ES-I3 (cell line): ENCODE data around the gene TRAF2.
"Not testable (repeated sequence)": the region's sequence is repeated elsewhere in the genome, so short reads cannot be mapped to it uniquely, and the experiment has no call there.

Experiments used
- H3K36me3 ChIP-seq: 2 replicates; pipeline ENCODE4 v1.6.1; 2013; ENCODE audit warnings: mild to moderate bottlenecking, low read length, control low read depth, moderate library complexity; ENCODE audit not compliant: insufficient read depth
- H3K4me1 ChIP-seq: 2 replicates; pipeline ENCODE4 v1.6.1; 2013; ENCODE audit warnings: mild to moderate bottlenecking, control low read depth, low read length; ENCODE audit not compliant: insufficient read depth
- H3K9ac ChIP-seq: 2 replicates; pipeline ENCODE4 v1.6.1; 2013; ENCODE audit warnings: low read depth, mild to moderate bottlenecking, low read length, moderate library complexity
- H3K9me3 ChIP-seq: 2 replicates; pipeline ENCODE4 v1.6.1; 2013; ENCODE audit warnings: mild to moderate bottlenecking, low read length, moderate library complexity; ENCODE audit not compliant: control insufficient read depth, insufficient read depth

The TRAF2 gene, protein sequence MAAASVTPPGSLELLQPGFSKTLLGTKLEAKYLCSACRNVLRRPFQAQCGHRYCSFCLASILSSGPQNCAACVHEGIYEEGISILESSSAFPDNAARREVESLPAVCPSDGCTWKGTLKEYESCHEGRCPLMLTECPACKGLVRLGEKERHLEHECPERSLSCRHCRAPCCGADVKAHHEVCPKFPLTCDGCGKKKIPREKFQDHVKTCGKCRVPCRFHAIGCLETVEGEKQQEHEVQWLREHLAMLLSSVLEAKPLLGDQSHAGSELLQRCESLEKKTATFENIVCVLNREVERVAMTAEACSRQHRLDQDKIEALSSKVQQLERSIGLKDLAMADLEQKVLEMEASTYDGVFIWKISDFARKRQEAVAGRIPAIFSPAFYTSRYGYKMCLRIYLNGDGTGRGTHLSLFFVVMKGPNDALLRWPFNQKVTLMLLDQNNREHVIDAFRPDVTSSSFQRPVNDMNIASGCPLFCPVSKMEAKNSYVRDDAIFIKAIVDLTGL

DNA sequence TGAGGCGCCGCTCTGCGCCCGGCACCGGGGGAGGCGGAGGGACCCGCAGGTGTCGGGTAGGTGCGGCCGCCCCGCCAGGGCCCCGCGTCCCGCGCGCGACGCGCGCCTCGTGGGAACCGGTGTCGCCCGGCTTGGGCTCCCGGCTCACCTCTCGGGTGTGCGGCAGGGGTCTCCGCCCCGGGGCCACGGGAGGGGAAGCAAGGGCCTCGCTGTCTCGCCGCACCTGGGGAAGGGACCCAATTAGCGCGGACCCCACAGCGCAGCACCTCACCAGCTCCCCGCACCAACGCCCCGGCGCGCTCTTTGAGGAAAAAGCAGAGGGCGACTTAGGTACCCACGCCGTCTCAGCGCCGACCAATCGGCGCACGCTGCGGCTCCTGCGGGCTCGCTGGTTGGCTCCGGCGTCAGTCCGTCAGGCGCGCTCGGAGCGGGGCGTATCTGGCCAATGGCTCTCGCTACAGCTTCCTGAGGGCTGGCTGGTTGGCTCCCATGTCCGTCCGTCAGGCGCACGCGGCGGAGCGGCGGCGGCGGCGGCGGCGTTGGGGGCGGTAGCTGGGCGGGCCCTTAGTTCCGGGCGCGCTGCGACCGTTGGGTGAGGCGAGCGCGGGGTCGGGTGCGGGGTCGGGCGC, at the start of gene TRAF2:
TSS of gene TRAF2 (plus strand) at position 567 of the 629 bp plus-strand sequence. CDS start 12,225 bp downstream, outside the sequence.
- Histone ChIP-seq H3K4me1 (peaks cover 12% of the 10 kb centered on the region; the same call in 1 of the 2 replicates), H3K9ac (peak within 1 kb of the TSS; percentile 69), H3K36me3 (no peaks in the 10 kb centered on the region), H3K9me3 (no peaks in the 10 kb centered on the region)

DNA sequence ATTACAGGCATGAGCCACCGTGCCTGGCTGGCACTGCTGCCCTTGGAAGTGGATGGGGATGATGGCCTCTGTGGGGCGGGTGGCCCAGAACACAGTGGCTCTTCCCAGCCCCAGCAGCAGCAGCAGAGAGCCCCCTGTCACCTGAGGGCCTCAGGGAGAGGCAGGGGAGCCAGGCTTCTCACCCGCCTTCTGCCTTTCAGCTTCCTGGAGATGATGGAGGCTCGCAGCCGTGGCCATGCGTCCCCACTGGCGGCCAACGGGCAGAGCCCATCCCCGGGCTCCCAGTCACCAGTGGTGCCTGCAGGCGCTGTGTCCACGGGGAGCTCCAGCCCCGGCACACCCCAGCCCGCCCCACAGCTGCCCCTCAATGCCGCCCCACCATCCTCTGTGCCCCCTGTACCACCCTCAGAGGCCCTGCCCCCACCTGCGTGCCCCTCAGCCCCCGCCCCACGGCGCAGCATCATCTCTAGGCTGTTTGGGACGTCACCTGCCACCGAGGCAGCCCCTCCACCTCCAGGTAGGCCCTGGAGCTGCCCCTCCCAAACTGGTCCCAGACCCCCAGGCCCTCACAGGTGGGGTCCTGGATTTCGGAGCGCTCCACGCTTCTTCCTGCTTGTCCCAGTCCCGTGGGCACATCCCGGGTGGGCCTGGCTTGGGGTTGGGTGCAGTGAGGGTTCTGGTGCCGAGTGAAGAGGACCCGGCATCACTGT, 49.0 kb upstream of the TRAF2 start:
- no peak overlapping the region for H3K9ac ChIP-seq
- peaks cover 8% of the 10 kb centered on the region; the same call in 1 of the 2 replicates for H3K4me1 ChIP-seq
- no peaks in the 10 kb centered on the region for H3K9me3 ChIP-seq
- no peaks in the 10 kb centered on the region for H3K36me3 ChIP-seq

DNA sequence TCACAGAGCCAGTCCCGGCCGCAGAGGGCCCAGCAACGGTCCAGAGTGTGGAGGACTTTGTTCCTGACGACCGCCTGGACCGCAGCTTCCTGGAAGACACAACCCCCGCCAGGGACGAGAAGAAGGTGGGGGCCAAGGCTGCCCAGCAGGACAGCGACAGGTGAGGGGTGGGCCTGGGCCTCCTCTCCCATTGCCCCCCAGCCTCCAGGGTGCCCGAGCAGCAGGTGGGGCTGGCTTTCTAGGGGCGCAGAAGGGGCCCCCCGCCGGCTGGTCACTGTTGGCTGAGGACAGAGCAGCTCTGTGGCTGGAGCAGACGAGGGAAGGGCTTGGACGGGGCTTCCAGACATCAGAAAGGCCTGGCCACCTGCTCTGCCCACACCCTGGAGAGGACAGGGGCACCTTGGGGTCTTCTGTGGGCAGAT, 48.4 kb upstream of the TRAF2 start:
- not testable (repeated sequence) for H3K4me1 ChIP-seq, H3K9ac ChIP-seq, H3K9me3 ChIP-seq, H3K36me3 ChIP-seq

DNA sequence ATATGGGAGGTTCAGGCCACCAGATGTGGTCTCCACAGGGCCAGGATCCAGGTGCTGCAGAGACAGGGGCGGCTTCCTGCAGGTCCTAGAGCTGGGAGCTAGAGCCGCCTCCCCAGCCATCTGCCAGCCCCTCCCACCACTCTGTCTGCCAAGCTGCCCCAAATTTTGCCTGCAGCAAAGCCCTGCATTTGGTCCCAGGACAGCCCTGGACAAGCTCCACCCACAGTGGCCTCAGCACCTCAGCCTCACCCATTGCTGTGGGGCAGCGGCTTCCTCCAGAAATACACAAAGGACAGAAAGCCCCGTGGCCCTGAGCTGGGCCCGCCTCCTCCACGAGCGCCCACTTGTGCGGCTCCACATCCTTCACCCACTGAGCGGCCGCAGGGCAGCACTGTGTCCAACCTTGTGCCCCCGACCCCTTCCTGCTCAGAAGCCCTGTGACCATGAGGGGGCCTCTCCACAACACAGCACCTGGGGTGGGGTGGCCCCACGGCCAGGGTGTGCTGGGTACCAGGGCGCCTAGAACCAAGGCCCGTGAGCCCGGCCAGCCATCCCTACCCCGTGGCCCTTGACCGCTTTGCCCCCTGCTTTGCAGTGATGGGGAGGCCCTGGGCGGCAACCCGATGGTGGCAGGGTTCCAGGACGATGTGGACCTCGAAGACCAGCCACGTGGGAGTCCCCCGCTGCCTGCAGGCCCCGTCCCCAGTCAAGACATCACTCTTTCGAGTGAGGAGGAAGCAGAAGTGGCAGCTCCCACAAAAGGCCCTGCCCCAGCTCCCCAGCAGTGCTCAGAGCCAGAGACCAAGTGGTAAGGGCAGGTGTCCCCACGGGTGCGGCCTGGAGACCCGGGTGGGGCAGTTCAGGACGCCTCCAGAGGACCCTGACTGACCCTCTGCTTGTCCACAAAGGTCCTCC, 47.7 kb upstream of the TRAF2 start:
- Histone ChIP-seq H3K36me3 (no peaks in the 10 kb centered on the region), H3K4me1 (peaks cover 8% of the 10 kb centered on the region; the same call in 1 of the 2 replicates)

DNA sequence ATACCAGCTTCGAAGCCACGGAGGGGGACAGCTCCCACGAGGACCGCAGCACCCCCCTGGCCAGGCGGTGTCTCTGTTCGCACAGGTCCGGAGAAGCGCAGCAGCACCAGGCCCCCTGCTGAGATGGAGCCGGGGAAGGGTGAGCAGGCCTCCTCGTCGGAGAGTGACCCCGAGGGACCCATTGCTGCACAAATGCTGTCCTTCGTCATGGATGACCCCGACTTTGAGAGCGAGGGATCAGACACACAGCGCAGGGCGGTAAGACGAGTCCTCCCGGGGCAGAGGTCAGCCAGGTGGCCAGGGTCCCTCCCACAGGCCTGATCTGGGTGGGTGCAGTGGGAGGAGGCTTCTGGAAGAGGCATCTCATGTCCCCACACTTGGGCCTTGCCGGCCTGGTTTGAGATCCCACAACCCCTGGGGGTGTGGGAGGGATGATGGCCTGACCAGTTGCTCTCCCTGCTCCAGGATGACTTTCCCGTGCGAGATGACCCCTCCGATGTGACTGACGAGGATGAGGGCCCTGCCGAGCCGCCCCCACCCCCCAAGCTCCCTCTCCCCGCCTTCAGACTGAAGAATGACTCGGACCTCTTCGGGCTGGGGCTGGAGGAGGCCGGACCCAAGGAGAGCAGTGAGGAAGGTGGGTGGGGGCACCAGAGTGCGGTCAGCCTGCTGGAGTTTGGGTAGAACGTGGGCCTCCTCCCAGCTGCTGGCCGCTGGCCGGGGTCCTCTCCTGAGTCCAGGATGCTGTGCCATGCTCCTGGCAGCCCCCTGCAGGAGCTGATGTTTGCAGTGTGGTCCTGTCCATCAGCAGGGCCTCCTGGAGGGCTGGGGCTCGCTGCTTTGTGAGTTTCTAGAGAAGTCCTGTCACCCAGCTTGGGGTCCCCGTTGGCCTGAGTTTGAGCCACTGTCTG, 46.8 kb upstream of the TRAF2 start:
- no peaks in the 10 kb centered on the region for H3K36me3 ChIP-seq

More for the DNA sequence above, 47.7 kb upstream of the TRAF2 start:
- no peak overlapping the region for H3K9ac ChIP-seq
- H3K9me3 ChIP-seq, result no peaks in the 10 kb centered on the region

DNA sequence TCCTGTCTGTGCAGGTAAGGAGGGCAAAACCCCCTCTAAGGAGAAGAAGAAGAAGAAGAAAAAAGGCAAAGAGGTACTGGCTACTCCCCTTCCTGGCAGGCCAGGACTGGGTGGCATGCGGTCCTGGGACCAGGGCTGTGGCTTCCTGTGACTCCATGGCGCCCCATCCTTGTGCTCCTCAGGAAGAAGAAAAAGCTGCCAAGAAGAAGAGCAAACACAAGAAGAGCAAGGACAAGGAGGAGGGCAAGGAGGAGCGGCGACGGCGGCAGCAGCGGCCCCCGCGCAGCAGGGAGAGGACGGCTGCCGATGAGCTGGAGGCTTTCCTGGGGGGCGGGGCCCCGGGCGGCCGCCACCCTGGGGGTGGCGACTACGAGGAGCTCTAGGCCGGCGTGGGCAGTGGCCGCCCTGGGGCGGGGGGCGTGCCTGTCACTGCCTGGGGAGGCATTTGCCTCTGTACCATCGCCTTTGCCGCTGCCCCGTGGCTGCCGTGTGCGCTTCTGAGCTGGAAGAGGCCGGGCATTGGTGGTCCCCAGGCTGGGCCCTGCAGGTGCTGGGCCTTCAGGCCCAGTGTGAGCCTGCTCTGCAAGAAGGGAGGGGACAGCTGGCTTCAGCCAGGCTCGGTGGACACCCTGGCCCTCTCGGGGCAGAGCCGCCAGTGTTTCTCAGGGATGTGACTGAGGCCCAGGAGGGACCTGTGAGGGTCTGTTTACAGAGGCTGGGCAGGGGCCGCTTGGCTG, 46.0 kb upstream of the TRAF2 start:
- Histone ChIP-seq H3K4me1 (peaks cover 8% of the 10 kb centered on the region; the same call in 1 of the 2 replicates), H3K9ac (no peak overlapping the region), H3K36me3 (no peaks in the 10 kb centered on the region), H3K9me3 (no peaks in the 10 kb centered on the region)

More for the DNA sequence above, 46.8 kb upstream of the TRAF2 start:
- Histone ChIP-seq H3K4me1 (peaks cover 8% of the 10 kb centered on the region; the same call in 1 of the 2 replicates), H3K9me3 (no peaks in the 10 kb centered on the region), H3K9ac (no peak overlapping the region)

DNA sequence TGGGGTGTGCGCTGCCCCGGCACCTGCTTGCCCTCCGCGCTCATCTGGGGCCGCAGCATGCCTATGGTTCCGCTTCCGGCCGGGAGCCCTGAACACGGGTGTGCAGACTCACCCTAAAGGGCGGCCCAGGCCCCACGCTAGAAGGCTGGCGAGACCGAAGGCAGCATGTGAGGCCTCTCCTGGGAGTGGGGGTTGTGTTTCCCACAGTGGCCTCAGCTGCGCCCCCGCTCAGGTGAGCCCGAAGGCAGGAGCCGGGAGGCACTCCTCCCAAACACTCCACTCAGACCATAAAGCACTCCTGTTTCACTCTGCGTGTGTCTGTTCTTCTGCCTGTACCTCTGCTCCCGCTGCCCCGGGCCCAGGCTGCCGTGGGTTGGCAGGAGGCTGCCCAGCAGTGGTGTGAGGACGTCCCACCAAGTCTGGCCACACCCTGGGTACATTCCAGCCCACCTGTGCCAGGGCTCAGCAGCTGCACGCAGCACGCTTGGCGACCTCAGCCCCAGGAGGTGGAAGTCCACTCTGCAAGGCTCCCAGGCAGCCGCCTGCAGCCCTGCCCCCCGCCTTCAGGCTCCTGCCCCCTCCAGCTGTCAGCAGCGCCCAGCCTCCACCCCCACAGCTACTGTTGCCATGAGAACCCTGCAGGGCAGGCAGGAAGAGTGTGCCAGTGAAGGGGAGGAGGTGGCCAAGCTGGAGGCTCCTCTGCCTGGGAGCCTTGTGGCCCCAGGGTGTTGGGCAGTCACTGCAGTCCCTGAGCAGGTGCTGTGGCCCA, 45.3 kb upstream of the TRAF2 start:
- H3K9me3 ChIP-seq, result no peaks in the 10 kb centered on the region
- H3K4me1 ChIP-seq, result peaks cover 8% of the 10 kb centered on the region; the same call in 1 of the 2 replicates
- no peaks in the 10 kb centered on the region for H3K36me3 ChIP-seq
- H3K9ac ChIP-seq, result no peak overlapping the region

DNA sequence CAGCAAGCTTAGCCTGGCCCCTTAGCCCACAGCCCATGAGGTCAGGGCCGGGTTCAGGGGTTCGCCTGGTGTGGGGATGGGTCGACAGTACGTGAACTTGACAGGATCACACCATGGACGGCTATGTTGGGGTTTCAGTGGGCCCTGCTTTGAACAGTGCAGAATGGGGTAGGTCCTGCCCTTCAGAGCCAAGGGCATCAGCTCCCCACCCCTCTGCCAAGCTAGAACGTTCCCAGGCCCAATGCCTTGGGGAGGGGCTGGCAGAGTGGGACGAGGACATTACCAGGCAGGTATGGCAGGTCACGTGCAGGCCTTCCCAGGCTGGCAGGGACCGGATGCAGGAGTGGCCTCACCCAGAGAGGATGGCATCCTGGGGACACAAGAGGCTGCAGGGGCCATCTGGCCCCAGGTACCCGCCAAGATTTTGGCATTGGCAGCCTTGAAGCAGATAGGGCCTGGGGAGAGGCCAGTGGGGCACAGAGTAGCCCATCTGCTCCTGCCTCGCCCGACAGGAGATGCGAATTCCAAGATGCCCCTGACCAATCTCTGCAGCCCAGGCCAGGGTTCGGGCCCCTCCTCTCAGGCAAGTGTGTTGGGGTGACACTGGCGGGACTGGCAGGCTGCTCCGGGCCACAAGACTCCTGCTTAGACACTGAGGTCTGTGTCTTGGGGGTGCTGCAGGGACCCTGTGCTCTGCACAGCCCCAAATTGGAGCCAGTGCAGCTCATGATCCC, 44.5 kb upstream of the TRAF2 start:
- H3K9me3 ChIP-seq, H3K9ac ChIP-seq, H3K36me3 ChIP-seq, H3K4me1 ChIP-seq: not testable (repeated sequence)

DNA sequence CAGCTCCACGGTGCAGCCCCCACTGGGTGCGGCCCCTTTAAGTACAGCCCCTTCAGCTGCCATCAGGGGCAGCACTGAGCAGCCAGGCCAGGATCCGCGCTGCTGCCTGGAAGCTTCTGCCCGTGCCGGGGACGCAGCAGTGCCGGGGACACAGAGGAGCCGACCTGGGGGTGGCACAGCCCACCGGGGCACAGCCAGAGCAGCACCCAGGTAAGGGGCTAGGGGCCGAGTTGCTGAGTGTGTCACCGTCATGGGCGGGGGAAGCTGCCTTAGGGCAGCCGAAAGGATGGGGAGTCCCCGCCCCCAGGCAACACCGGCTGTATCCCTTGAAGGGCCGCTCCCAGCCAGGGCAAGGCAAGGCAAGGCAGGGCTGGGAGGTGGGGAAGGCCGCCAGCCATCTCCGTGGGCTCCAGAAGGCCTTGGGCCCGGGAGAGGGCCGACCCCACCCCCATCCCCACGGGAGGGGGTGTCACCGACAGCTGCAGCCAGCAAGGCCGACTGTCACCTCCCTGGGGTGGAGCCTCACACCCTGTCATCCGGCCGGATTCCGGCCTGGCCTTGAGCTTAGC, 43.9 kb upstream of the TRAF2 start, which contains the start of gene AJM1:
TSS of gene AJM1 (plus strand) at position 99 of the 569 bp plus-strand sequence. CDS start 1,937 bp downstream, outside the sequence.
- H3K36me3 ChIP-seq, H3K9ac ChIP-seq, H3K9me3 ChIP-seq, H3K4me1 ChIP-seq: not testable (repeated sequence)

DNA sequence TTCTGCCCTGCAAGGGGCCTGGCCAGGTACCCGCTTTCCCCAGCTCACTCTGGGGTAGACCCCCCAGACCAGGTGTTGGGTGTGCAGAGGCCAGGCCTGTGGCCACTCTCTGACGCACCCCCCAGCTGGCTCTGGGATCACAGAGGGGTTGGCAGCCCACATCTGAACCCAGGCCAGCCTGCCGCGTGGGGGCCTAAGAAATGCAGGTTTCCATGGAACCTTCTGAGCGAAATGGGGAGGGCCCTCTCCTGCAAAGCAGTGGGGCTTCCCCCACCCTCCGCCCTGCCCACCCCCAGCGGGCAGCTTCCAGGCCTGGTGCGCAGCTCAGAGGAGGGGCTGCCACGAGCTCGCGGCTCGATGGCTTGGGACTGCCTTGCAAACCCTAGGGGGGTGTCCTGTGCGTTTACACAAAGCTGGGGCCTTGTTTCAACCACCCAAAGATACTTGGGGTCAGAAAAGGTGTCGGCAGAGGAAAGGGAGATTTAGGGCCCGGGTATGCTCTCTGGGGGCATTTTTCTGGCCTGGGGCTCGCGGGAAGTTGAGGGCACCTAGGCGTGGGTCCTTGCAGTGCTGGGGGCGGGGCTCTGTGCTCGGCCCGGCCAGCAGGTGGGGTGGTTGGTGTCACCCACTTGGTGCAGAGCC, 43.0 kb upstream of the TRAF2 start:
- not testable (repeated sequence) for H3K9me3 ChIP-seq, H3K36me3 ChIP-seq, H3K9ac ChIP-seq, H3K4me1 ChIP-seq
